Endothelial cell of umbilical vein (primary cell): Measurements from ENCODE around the gene PWWP2A. TPM values are rescaled to one million over a fixed set of nuclear protein-coding genes. Genes with fewer than 3 reads are reported as not detected.

Experiments
- BruUV-seq: library from RNA; stranded (reverse); fragments of 400-500 nt; replicated peaks from 2 replicates; lab custom pipeline; 2021; lab: Mats Ljungman, UMichigan
- CTCF ChIA-PET: fragments of 300-600, 350-600 bp; sonication (Branson Sonifier 250); formaldehyde crosslinking; loops from one replicate; lab custom pipeline; 2021; ENCODE audit warnings: antibody characterized with exemption, inconsistent platforms; lab: Charles Lee
- POLR2A ChIA-PET: fragments of 300-600, 350-600 bp; sonication (Branson Sonifier 250); formaldehyde crosslinking; loops from one replicate; lab custom pipeline; 2021; ENCODE audit warnings: antibody characterized with exemption, inconsistent platforms; lab: Charles Lee
- DNase-seq: peaks from one replicate; pipeline ENCODE4 v3.0.0-alpha.2; 2011; ENCODE audit warnings: low read depth, low spot score
- FAIRE-seq: peaks from 2 replicates; lab custom pipeline; 2011; peaks lifted over from hg19 to GRCh38; lab: Jason Lieb, UNC
- H2AFZ ChIP-seq: 2 replicates; pipeline ENCODE4 v1.6.0; 2012; ENCODE audit warnings: low read depth, low read length, control low read depth, inconsistent platforms
- H3K27ac ChIP-seq: 2 replicates; pipeline ENCODE4 v1.5.1; 2011; ENCODE audit warnings: low read depth, mild to moderate bottlenecking, control low read depth, low read length, moderate library complexity; ENCODE audit not compliant: insufficient read depth
- H3K27me3 ChIP-seq, 2 experiments: 2 replicates each; pipeline versions ENCODE4 v1.6.0 to v1.6.1; 2011; ENCODE audit warnings: low read length in 2 of 2, mixed read lengths in 1 of 2; ENCODE audit not compliant: control insufficient read depth in 2 of 2, insufficient read depth in 2 of 2
- H3K36me3 ChIP-seq, 2 experiments: 2 replicates in 1 of 2; 3 replicates in 1 of 2; pipeline ENCODE4 v1.5.1; 2011; ENCODE audit warnings: low read length in 2 of 2, mild to moderate bottlenecking in 1 of 2, moderate library complexity in 1 of 2; ENCODE audit not compliant: control insufficient read depth in 2 of 2, insufficient read depth in 2 of 2; ENCODE audit errors: extremely low read depth in 1 of 2
- H3K4me1 ChIP-seq: 3 replicates; pipeline ENCODE4 v1.5.1; 2011; ENCODE audit warnings: mild to moderate bottlenecking, low read length; ENCODE audit not compliant: control insufficient read depth, insufficient read depth; ENCODE audit errors: extremely low read depth
- H3K4me2 ChIP-seq: 2 replicates; pipeline ENCODE4 v1.6.1; 2011; ENCODE audit warnings: low read length, control low read depth, mixed read lengths; ENCODE audit not compliant: insufficient read depth
- H3K4me3 ChIP-seq, 3 experiments: fragments of 200-600 bp in 1 of 3; sonication (generic), shearing (Covaris generic) in 1 of 3; replicated peaks in 1 of 3; 2 replicates each; pipeline ENCODE4 v1.5.1; 2011 to 2016; ENCODE audit warnings: control low read depth in 3 of 3, low read length in 3 of 3, mild to moderate bottlenecking in 2 of 3, inconsistent platforms in 1 of 3, low read depth in 1 of 3, moderate library complexity in 1 of 3; ENCODE audit not compliant: insufficient read depth in 1 of 3
- H3K79me2 ChIP-seq: 2 replicates; pipeline ENCODE4 v1.6.0; 2012; ENCODE audit warnings: low read length, inconsistent platforms; ENCODE audit not compliant: control insufficient read depth, insufficient read depth
- H3K9ac ChIP-seq: replicated peaks from 2 replicates; pipeline ENCODE3; 2011; ENCODE audit warnings: low read length, control low read depth; ENCODE audit not compliant: insufficient read depth; ENCODE audit errors: extremely low read depth
- H3K9me1 ChIP-seq: replicated peaks from 3 replicates; pipeline ENCODE4 v1.6.0; 2011; ENCODE audit warnings: mild to moderate bottlenecking, low read length; ENCODE audit not compliant: control insufficient read depth, insufficient read depth; ENCODE audit errors: extremely low read depth
- H3K9me3 ChIP-seq: replicated peaks from 2 replicates; pipeline ENCODE4 v1.5.1; 2012; ENCODE audit warnings: low read length, inconsistent platforms; ENCODE audit not compliant: control insufficient read depth, insufficient read depth
- H4K20me1 ChIP-seq: replicated peaks from 2 replicates; pipeline ENCODE3; 2011; ENCODE audit warnings: mild to moderate bottlenecking, low read length; ENCODE audit not compliant: control insufficient read depth, insufficient read depth; ENCODE audit errors: extremely low read depth
- EZH2 ChIP-seq: IDR thresholded peaks from 2 replicates; pipeline ENCODE4 v1.6.1; 2012; ENCODE audit warnings: borderline replicate concordance, low read depth, mild to moderate bottlenecking, moderate library complexity, low read length, inconsistent platforms; ENCODE audit not compliant: severe bottlenecking
- FOS ChIP-seq: IDR thresholded peaks from 2 replicates; pipeline ENCODE4 v1.6.1; 2011; ENCODE audit warnings: mild to moderate bottlenecking, low read length, moderate library complexity, borderline replicate concordance; ENCODE audit not compliant: insufficient read depth
- GATA2 ChIP-seq: IDR thresholded peaks from 2 replicates; pipeline ENCODE4 v1.7.0; 2011; ENCODE audit warnings: low read depth, mild to moderate bottlenecking, moderate library complexity, mixed read lengths, low read length; ENCODE audit not compliant: insufficient read length, insufficient read depth
- JUN ChIP-seq: IDR thresholded peaks from 2 replicates; pipeline ENCODE4 v1.6.1; 2011; ENCODE audit warnings: borderline replicate concordance, low read depth; ENCODE audit not compliant: insufficient read length, insufficient read depth
- MYC ChIP-seq: IDR thresholded peaks from one replicate; pipeline ENCODE4 v1.6.1; 2011; ENCODE audit warnings: mild to moderate bottlenecking, low read depth, low read length
- POLR2A ChIP-seq: IDR thresholded peaks from 2 replicates; pipeline ENCODE4 v1.6.1; 2012; ENCODE audit warnings: low read depth, mild to moderate bottlenecking, control low read depth, low read length
- POLR2AphosphoS5 ChIP-seq: IDR thresholded peaks from 2 replicates; pipeline ENCODE4 v1.6.1; 2012; ENCODE audit warnings: low read depth, mild to moderate bottlenecking, control low read depth, low read length, moderate library complexity; ENCODE audit not compliant: insufficient read depth
- dilution Hi-C: fragments of 300-500 bp; cut with MboI; formaldehyde crosslinking; loops from one replicate; pipeline ENCODE4 v1.15.0; 2019; ENCODE audit warnings: low sequenced_read_pairs; ENCODE audit not compliant: extremely low pct_ligation_motif_present
- intact Hi-C: fragments of 100-400 bp; cut with micrococcal nuclease; formaldehyde crosslinking; loops from one replicate; pipeline ENCODE4 v1.10.0; 2022
- polyA plus RNA-seq, 4 experiments: library from polyadenylated mRNA; depleted of rRNA in 3 of 4; stranded (reverse) in 3 of 4; unstranded in 1 of 4; fragments of >200 nt; gene quantifications; 2 replicates each; pipeline versions ENCODE4 v1.2.1 to v1.2.3, GENCODE V29; 2011 to 2012; ENCODE audit warnings: missing spikeins in 1 of 4
- total RNA-seq: library from RNA; stranded (reverse); gene quantifications from 2 replicates; pipeline ENCODE4 v1.2.3, GENCODE V29; 2021
- TF ChIP-seq, protein P1 (sequence below): IDR thresholded peaks from 2 replicates; pipeline ENCODE4 v1.6.1; 2011; ENCODE audit not compliant: insufficient read depth, insufficient read length
- TF ChIP-seq, protein P2 (sequence below), 2 donors: IDR thresholded peaks; 1 replicate in 1 of 2; 2 replicates in 1 of 2; pipeline ENCODE4 v1.5.1; 2011; ENCODE audit warnings: low read length in 2 of 2, mild to moderate bottlenecking in 2 of 2, moderate library complexity in 2 of 2, control low read depth in 1 of 2, inconsistent platforms in 1 of 2, low read depth in 1 of 2; ENCODE audit not compliant: insufficient read depth in 1 of 2; ENCODE audit errors: extremely low read depth in 1 of 2

PWWP2A gene
- total and polyA plus RNA-seq, 2 donors (not counting 3 experiments of a cell fraction or from before 2014, with no cell fraction given): 4.6 to 19.3 TPM

DNA sequence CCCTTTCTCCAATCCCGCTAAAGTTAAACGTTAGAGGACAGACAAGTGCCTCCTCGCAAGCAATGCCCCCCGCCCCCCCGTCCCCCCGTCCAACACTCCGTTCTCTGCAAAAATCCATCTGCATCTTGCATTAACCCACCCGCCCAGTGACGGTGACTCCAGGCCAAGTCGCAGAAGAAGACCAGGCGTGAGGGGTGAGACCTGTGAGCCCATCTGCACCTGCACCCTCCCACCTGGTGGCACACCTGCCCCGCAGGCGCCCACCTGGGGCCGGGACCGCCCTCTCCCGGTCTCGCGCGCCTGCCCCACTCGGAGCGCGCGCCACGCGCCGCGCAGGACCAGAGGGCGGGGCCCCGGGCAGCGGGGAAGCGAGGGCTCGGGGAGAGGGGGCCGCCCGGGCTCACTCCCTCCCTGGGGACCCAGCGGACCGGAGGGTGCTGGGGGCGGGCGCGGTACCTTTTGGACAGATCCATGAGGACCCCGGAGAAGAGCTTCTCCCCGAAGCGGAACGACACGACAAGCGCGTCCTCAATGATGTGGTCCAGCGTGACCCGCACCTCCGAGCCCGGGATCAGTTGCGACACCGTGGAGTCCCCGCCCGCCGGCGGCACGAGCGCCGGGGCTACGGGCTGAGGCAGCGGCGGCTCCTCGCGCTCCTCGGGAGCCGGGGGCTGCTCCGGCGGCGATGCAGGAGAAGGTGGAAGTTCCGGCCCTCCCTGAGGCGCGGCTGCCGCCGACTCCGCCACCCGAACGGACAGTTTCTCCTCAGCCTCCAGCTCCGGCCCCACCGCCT lies 705 bp downstream of the PWWP2A start:
- TF ChIP-seq, protein P1, sequence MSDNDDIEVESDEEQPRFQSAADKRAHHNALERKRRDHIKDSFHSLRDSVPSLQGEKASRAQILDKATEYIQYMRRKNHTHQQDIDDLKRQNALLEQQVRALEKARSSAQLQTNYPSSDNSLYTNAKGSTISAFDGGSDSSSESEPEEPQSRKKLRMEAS: no peak
- no peak for TF ChIP-seq EZH2
- TF ChIP-seq JUN: no peak
- TF ChIP-seq GATA2: no peak
- TF ChIP-seq, protein P2, sequence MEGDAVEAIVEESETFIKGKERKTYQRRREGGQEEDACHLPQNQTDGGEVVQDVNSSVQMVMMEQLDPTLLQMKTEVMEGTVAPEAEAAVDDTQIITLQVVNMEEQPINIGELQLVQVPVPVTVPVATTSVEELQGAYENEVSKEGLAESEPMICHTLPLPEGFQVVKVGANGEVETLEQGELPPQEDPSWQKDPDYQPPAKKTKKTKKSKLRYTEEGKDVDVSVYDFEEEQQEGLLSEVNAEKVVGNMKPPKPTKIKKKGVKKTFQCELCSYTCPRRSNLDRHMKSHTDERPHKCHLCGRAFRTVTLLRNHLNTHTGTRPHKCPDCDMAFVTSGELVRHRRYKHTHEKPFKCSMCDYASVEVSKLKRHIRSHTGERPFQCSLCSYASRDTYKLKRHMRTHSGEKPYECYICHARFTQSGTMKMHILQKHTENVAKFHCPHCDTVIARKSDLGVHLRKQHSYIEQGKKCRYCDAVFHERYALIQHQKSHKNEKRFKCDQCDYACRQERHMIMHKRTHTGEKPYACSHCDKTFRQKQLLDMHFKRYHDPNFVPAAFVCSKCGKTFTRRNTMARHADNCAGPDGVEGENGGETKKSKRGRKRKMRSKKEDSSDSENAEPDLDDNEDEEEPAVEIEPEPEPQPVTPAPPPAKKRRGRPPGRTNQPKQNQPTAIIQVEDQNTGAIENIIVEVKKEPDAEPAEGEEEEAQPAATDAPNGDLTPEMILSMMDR (IDR thresholded peaks at IDR 0.05; ENCODE audit: extremely low read depth in 1 of 2, insufficient read depth in 1 of 2, low read depth in 1 of 2, low read length in 2 of 2): no peak
- peak; percentile 65 for TF ChIP-seq POLR2AphosphoS5
- TF ChIP-seq MYC: no peak
- no peak for TF ChIP-seq FOS
- peak; percentile 56 for TF ChIP-seq POLR2A
- FAIRE-seq (no peak), DNase-seq (no peak)
- Histone ChIP-seq H3K4me2 (peak overlapping the region; percentile 85), H3K9me3 (no peaks in the 10 kb centered on the region), H3K36me3 (no peaks in the 10 kb centered on the region), H3K27ac (peak overlapping the region; percentile 56), H3K4me3 (peak overlapping the region; percentile 71 to 88 (median 73)), H3K9ac (peak overlapping the region; percentile 85), H3K9me1 (no peaks in the 10 kb centered on the region), H4K20me1 (no peaks in the 10 kb centered on the region), H3K27me3 (peaks cover 2 to 4% of the 10 kb centered on the region in 2 experiments), H3K4me1 (peaks cover 6% of the 10 kb centered on the region), H3K79me2 (peaks cover 21% of the 10 kb centered on the region), H2AFZ (peak overlapping the region; percentile 63)
- BruUV-seq: TSS peak; percentile 68
- dilution Hi-C loops (no loop called here), intact Hi-C loops (loop anchor here (1.0 to 2.0 kb wide), 9 partner anchors 35 to 300 kb away; partner anchors contain the start of genes SLU7 and TTC1)
- ChIA-PET POLR2A (interaction anchor here (0.5 to 1.0 kb wide), 4 partner anchors 21 to 300 kb away, joined by 3 to 6 read pairs (median 4); partner anchors contain the start of genes SLU7 and TTC1), CTCF (interaction anchor here (0.7 to 1.8 kb wide), 14 partner anchors 9 to 306 kb away, joined by 3 to 21 read pairs (median 4); no protein-coding TSS in a partner anchor)
